Panc1 (cell line): ENCODE measurements around the gene PSTPIP1. TPM values are rescaled to one million over a fixed set of nuclear protein-coding genes. Genes with fewer than 3 reads are reported as not detected.

Source experiments
- ATAC-seq: fragments of 200-7000 bp; cut with Tn5 transposase; 2 replicates; pipeline ENCODE4 v1.9.1; 2020; ENCODE audit warnings: mild to moderate bottlenecking, moderate library complexity
- BruUV-seq: library from RNA; stranded (reverse); fragments of 400-500 nt; replicated peaks from 2 replicates; lab custom pipeline; 2021; lab: Mats Ljungman, UMichigan
- CTCF ChIA-PET: fragments of 300-600 bp; sonication (Branson Sonifier 250); formaldehyde crosslinking; loops from one replicate; lab custom pipeline; 2022; ENCODE audit warnings: antibody characterized with exemption; lab: Charles Lee
- POLR2A ChIA-PET: fragments of 300-600 bp; sonication (Branson Sonifier 250); formaldehyde crosslinking; loops from one replicate; lab custom pipeline; 2022; ENCODE audit warnings: antibody characterized with exemption; lab: Charles Lee
- DNase-seq: peaks from one replicate; pipeline ENCODE4 v3.0.0-alpha.2; 2010; ENCODE audit warnings: low read depth, low spot score
- H3K27ac ChIP-seq: 2 replicates; pipeline ENCODE4 v1.5.1; 2011; ENCODE audit warnings: mild to moderate bottlenecking, low read length, inconsistent platforms
- H3K27me3 ChIP-seq: fragments of 200-500 bp; sonication (Bioruptor generic); 2 replicates; pipeline ENCODE4 v1.6.0; 2014; ENCODE audit warnings: low read length, inconsistent platforms; ENCODE audit not compliant: control insufficient read depth, insufficient read depth
- H3K36me3 ChIP-seq: fragments of 200-500 bp; sonication (Bioruptor generic); 2 replicates; pipeline ENCODE4 v1.5.1; 2014; ENCODE audit warnings: inconsistent platforms, mild to moderate bottlenecking, low read length, moderate library complexity; ENCODE audit not compliant: control insufficient read depth, insufficient read depth
- H3K4me1 ChIP-seq: 2 replicates; pipeline ENCODE4 v1.5.1; 2011; ENCODE audit warnings: inconsistent platforms, mild to moderate bottlenecking, low read length, moderate library complexity; ENCODE audit not compliant: control insufficient read depth, insufficient read depth
- H3K4me3 ChIP-seq, 2 experiments: 2 replicates each; pipeline ENCODE4 v1.5.1; 2011 to 2012; ENCODE audit warnings: low read depth in 2 of 2, low read length in 2 of 2, mild to moderate bottlenecking in 2 of 2, inconsistent platforms in 1 of 2, moderate library complexity in 1 of 2
- H3K9me3 ChIP-seq: fragments of 200-500 bp; sonication (Bioruptor generic); 2 replicates; pipeline ENCODE4 v1.5.1; 2014; ENCODE audit warnings: low read depth, mild to moderate bottlenecking, inconsistent platforms, low read length, moderate library complexity; ENCODE audit not compliant: control insufficient read depth, insufficient read depth
- CTCF ChIP-seq: fragments of 450-650 bp; IDR thresholded peaks from 2 replicates; pipeline ENCODE4 v1.5.1; 2017; ENCODE audit warnings: mild to moderate bottlenecking
- POLR2AphosphoS5 ChIP-seq: IDR thresholded peaks from 2 replicates; pipeline ENCODE4 v1.6.1; 2012; ENCODE audit warnings: mild to moderate bottlenecking, low read depth, low read length, moderate library complexity
- SIN3A ChIP-seq: IDR thresholded peaks from 2 replicates; pipeline ENCODE4 v1.6.1; 2012; ENCODE audit warnings: low read depth, mild to moderate bottlenecking, low read length, moderate library complexity, borderline replicate concordance; ENCODE audit not compliant: insufficient read depth
- TCF7L2 ChIP-seq: IDR thresholded peaks from 2 replicates; pipeline ENCODE4 v1.6.1; 2011; ENCODE audit warnings: mild to moderate bottlenecking, low read depth, low read length, inconsistent platforms
- in situ Hi-C: cut with HindIII; loops from 2 replicates; pipeline ENCODE4 v1.10.0; 2016; ENCODE audit warnings: low sequenced_read_pairs, low pct_unique_long_range_greater_than_20kb
- intact Hi-C: fragments of 100-400 bp; cut with micrococcal nuclease; formaldehyde crosslinking; loops from one replicate; pipeline ENCODE4 v1.10.0; 2022; ENCODE audit not compliant: unreplicated experiment
- total RNA-seq: library from RNA; stranded (reverse); gene quantifications from one replicate; pipeline ENCODE4 v1.2.1, GENCODE V29; 2021; ENCODE audit not compliant: unreplicated experiment
- TF ChIP-seq, protein P1 (sequence below), 2 experiments: IDR thresholded peaks; 2 replicates each; pipeline ENCODE4 v1.6.1; 2011 to 2012; ENCODE audit warnings: low read depth in 2 of 2, control low read depth in 1 of 2, low read length in 1 of 2, mild to moderate bottlenecking in 1 of 2, moderate library complexity in 1 of 2; ENCODE audit not compliant: insufficient read depth in 1 of 2

PSTPIP1 gene
- total RNA-seq, 1 experiment from 2014 or later, result 0.46 TPM

- Histone ChIP-seq H3K4me1 (no peaks in the 10 kb centered on the region), H3K27me3 (peaks cover 9% of the 10 kb centered on the region; the same call in 1 of the 2 replicates), H3K36me3 (no peaks in the 10 kb centered on the region), H3K4me3 (no peak overlapping the region), H3K9me3 (no peaks in the 10 kb centered on the region), H3K27ac (no peak overlapping the region)
- in situ Hi-C loops (no loop called here), intact Hi-C loops (no loop called here)
- ChIA-PET CTCF (no interaction called here), POLR2A (no interaction called here)
- DNase-seq (no peak), ATAC-seq (no peak)
- TF ChIP-seq POLR2AphosphoS5, result no peak
- no peak for TF ChIP-seq TCF7L2
- TF ChIP-seq, protein P1, sequence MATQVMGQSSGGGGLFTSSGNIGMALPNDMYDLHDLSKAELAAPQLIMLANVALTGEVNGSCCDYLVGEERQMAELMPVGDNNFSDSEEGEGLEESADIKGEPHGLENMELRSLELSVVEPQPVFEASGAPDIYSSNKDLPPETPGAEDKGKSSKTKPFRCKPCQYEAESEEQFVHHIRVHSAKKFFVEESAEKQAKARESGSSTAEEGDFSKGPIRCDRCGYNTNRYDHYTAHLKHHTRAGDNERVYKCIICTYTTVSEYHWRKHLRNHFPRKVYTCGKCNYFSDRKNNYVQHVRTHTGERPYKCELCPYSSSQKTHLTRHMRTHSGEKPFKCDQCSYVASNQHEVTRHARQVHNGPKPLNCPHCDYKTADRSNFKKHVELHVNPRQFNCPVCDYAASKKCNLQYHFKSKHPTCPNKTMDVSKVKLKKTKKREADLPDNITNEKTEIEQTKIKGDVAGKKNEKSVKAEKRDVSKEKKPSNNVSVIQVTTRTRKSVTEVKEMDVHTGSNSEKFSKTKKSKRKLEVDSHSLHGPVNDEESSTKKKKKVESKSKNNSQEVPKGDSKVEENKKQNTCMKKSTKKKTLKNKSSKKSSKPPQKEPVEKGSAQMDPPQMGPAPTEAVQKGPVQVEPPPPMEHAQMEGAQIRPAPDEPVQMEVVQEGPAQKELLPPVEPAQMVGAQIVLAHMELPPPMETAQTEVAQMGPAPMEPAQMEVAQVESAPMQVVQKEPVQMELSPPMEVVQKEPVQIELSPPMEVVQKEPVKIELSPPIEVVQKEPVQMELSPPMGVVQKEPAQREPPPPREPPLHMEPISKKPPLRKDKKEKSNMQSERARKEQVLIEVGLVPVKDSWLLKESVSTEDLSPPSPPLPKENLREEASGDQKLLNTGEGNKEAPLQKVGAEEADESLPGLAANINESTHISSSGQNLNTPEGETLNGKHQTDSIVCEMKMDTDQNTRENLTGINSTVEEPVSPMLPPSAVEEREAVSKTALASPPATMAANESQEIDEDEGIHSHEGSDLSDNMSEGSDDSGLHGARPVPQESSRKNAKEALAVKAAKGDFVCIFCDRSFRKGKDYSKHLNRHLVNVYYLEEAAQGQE (IDR thresholded peaks at IDR 0.05; ENCODE audit: insufficient read depth in 1 of 2, low read depth in 2 of 2, low read length in 1 of 2), result no peak
- TF ChIP-seq SIN3A, result no peak
- no peak for TF ChIP-seq CTCF
- no TSS peak for BruUV-seq
Measured at GRCh38 chr15:76967067-76967466, 27.9 kb upstream of the PSTPIP1 start.

DNA sequence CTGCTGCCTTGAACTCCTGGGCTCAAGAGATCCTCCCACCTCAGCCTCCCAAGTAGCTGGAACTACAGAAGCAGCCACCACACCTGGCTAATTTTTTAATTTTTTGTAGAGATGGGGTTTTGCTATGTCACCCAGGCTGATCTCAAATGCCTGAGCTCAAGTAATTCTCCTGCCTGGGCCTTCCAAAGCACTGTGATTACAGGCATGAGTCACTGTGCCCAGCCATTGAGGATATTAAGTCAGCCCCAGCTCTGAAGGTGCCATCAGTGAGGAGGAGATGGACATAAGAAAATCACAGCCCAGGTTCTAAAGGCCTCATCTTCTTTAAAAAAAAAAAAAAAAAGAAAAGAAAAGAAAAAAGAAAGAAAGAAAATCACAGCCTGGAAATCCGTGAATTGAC lies 26.6 kb upstream of the PSTPIP1 start:
- ATAC-seq (no peak), DNase-seq (no peak)
- H3K4me1 ChIP-seq, result no peaks in the 10 kb centered on the region
- no peak overlapping the region for H3K4me3 ChIP-seq
- CTCF ChIA-PET, result no interaction called here
- peaks cover 7% of the 10 kb centered on the region; the same call in 1 of the 2 replicates for H3K27me3 ChIP-seq
- in situ Hi-C loops, result no loop called here
- POLR2A ChIA-PET, result interaction anchor here (0.7 kb wide), 1 partner anchor 179 kb away, joined by 7 read pairs; no protein-coding TSS in a partner anchor
- no peaks in the 10 kb centered on the region for H3K9me3 ChIP-seq
- H3K27ac ChIP-seq, result no peak overlapping the region
- H3K36me3 ChIP-seq, result no peaks in the 10 kb centered on the region
- intact Hi-C loops, result no loop called here
- no TSS peak for BruUV-seq
- TF ChIP-seq TCF7L2, result no peak
- TF ChIP-seq SIN3A, result no peak
- TF ChIP-seq CTCF, result no peak
- TF ChIP-seq, protein P1 (IDR thresholded peaks at IDR 0.05; ENCODE audit: insufficient read depth in 1 of 2, low read depth in 2 of 2, low read length in 1 of 2), result no peak
- no peak for TF ChIP-seq POLR2AphosphoS5
